Activated naive CD8-positive, alpha-beta T cell (primary cell): ENCODE data around the gene NAA35.

Source experiments
- H3K27ac Mint-ChIP-seq: one replicate; pipeline ENCODE4 v1.8.0; 2021; ENCODE audit warnings: mixed read lengths
- H3K27me3 Mint-ChIP-seq: one replicate; pipeline ENCODE4 v1.8.0; 2021; ENCODE audit warnings: mixed read lengths
- H3K36me3 Mint-ChIP-seq: one replicate; pipeline ENCODE4 v1.8.0; 2021; ENCODE audit warnings: mixed read lengths
- H3K4me1 Mint-ChIP-seq: one replicate; pipeline ENCODE4 v1.8.0; 2021; ENCODE audit warnings: low read depth, mixed read lengths
- H3K4me3 Mint-ChIP-seq: one replicate; pipeline ENCODE4 v1.8.0; 2021; ENCODE audit warnings: mild to moderate bottlenecking, mixed read lengths
- H3K9me3 Mint-ChIP-seq: one replicate; pipeline ENCODE4 v1.8.0; 2021; ENCODE audit warnings: low read depth, mixed read lengths

NAA35 gene

GRCh38 chr9:86054695-86055094, 113.7 kb downstream of the NAA35 start:
- Mint-ChIP-seq H3K27me3 (peaks cover 5% of the 10 kb centered on the region), H3K9me3 (no peaks in the 10 kb centered on the region), H3K27ac (no peak overlapping the region), H3K4me3 (no peak overlapping the region), H3K4me1 (no peaks in the 10 kb centered on the region), H3K36me3 (no peaks in the 10 kb centered on the region)

- Mint-ChIP-seq H3K27me3 (peaks cover 5% of the 10 kb centered on the region), H3K4me3 (no peak overlapping the region), H3K36me3 (no peaks in the 10 kb centered on the region), H3K27ac (no peak overlapping the region), H3K9me3 (no peaks in the 10 kb centered on the region), H3K4me1 (no peaks in the 10 kb centered on the region)
Measured at GRCh38 chr9:86057491-86057890, 116.5 kb downstream of the NAA35 start.

- Mint-ChIP-seq H3K27ac (no peak overlapping the region), H3K4me3 (no peak overlapping the region), H3K36me3 (no peaks in the 10 kb centered on the region), H3K4me1 (no peaks in the 10 kb centered on the region), H3K27me3 (peaks cover 5% of the 10 kb centered on the region), H3K9me3 (no peaks in the 10 kb centered on the region)
Measured at GRCh38 chr9:86061972-86062739, 121.2 kb downstream of the NAA35 start.

GRCh38 chr9:86062845-86063693, 122.1 kb downstream of the NAA35 start:
- H3K4me3 Mint-ChIP-seq, result no peak overlapping the region
- H3K36me3 Mint-ChIP-seq, result no peaks in the 10 kb centered on the region
- H3K4me1 Mint-ChIP-seq, result no peaks in the 10 kb centered on the region
- peaks cover 5% of the 10 kb centered on the region for H3K27me3 Mint-ChIP-seq
- no peak overlapping the region for H3K27ac Mint-ChIP-seq
- no peaks in the 10 kb centered on the region for H3K9me3 Mint-ChIP-seq

- Mint-ChIP-seq H3K27ac (no peak overlapping the region), H3K27me3 (peaks cover 2% of the 10 kb centered on the region), H3K9me3 (no peaks in the 10 kb centered on the region), H3K4me3 (no peak overlapping the region), H3K36me3 (no peaks in the 10 kb centered on the region), H3K4me1 (no peaks in the 10 kb centered on the region)
Measured at GRCh38 chr9:86064220-86064619, 123.3 kb downstream of the NAA35 start.

GRCh38 chr9:86069206-86069869, 128.4 kb downstream of the NAA35 start:
- no peaks in the 10 kb centered on the region for H3K27me3 Mint-ChIP-seq
- H3K27ac Mint-ChIP-seq, result no peak overlapping the region
- no peaks in the 10 kb centered on the region for H3K9me3 Mint-ChIP-seq
- H3K36me3 Mint-ChIP-seq, result no peaks in the 10 kb centered on the region
- no peaks in the 10 kb centered on the region for H3K4me1 Mint-ChIP-seq
- H3K4me3 Mint-ChIP-seq, result no peak overlapping the region
